GM20431 (cell line): ENCODE results near the gene DDX28.

Experiments
- in situ Hi-C: fragments of 300-500 bp; cut with MseI, MboI; formaldehyde crosslinking; loops from one replicate; pipeline ENCODE4 v1.15.0; 2020; ENCODE audit warnings: low sequenced_read_pairs; ENCODE audit not compliant: unreplicated experiment

The DDX28 gene

GRCh38 chr16:67971111-67971510 is 51.9 kb downstream of the DDX28 start:
- in situ Hi-C loops, result no loop called here
